A673 (cell line): ENCODE results near the gene TRPC6. TPM values are rescaled to one million over a fixed set of nuclear protein-coding genes. Genes with fewer than 3 reads are reported as not detected.

Source experiments
- BruUV-seq: library from RNA; stranded (reverse); fragments of 400-500 nt; replicated peaks from 2 replicates; lab custom pipeline; 2021; lab: Mats Ljungman, UMichigan
- CTCF ChIA-PET: fragments of 300-600 bp; sonication (Branson Sonifier 250); formaldehyde crosslinking; loops from one replicate; lab custom pipeline; 2022; ENCODE audit warnings: antibody characterized with exemption; lab: Charles Lee
- POLR2A ChIA-PET: fragments of 300-600 bp; sonication (Branson Sonifier 250); formaldehyde crosslinking; loops from one replicate; lab custom pipeline; 2022; ENCODE audit warnings: antibody characterized with exemption; ENCODE audit not compliant: low non-redundant PET; lab: Charles Lee
- DNase-seq: peaks from one replicate; pipeline ENCODE4 v3.0.0-alpha.2; 2015; ENCODE audit warnings: low spot score
- H3K27ac ChIP-seq: fragments of 200-600 bp; sonication (generic); 2 replicates; pipeline ENCODE4 v1.5.1; 2016; ENCODE audit warnings: mixed run types, low read depth, mild to moderate bottlenecking, mixed read lengths, antibody characterized with exemption, low read length; ENCODE audit not compliant: poor library complexity, severe bottlenecking
- H3K27me3 ChIP-seq: fragments of 200-600 bp; sonication (generic); replicated peaks from 2 replicates; pipeline ENCODE4 v1.6.1; 2017; ENCODE audit warnings: mixed run types, low read depth, mild to moderate bottlenecking, mixed read lengths, antibody characterized with exemption, low read length; ENCODE audit not compliant: insufficient read depth, poor library complexity
- H3K36me3 ChIP-seq: fragments of 200-600 bp; sonication (generic); 2 replicates; pipeline ENCODE4 v1.6.1; 2016; ENCODE audit warnings: mixed run types, mild to moderate bottlenecking, mixed read lengths, antibody characterized with exemption, low read length; ENCODE audit not compliant: insufficient read depth, poor library complexity, severe bottlenecking
- H3K4me1 ChIP-seq: fragments of 200-600 bp; sonication (generic); 2 replicates; pipeline ENCODE4 v1.6.1; 2017; ENCODE audit warnings: mixed run types, mild to moderate bottlenecking, mixed read lengths, antibody characterized with exemption, low read length; ENCODE audit not compliant: insufficient read depth, poor library complexity, severe bottlenecking
- H3K4me3 ChIP-seq: fragments of 200-600 bp; sonication (generic); 2 replicates; pipeline ENCODE4 v1.5.1; 2016; ENCODE audit warnings: low read depth, mixed run types, mild to moderate bottlenecking, mixed read lengths, low read length; ENCODE audit not compliant: poor library complexity, severe bottlenecking
- H3K9me3 ChIP-seq: fragments of 200-600 bp; sonication (generic); 2 replicates; pipeline ENCODE4 v1.6.1; 2016; ENCODE audit warnings: mixed run types, low read depth, mild to moderate bottlenecking, mixed read lengths, antibody characterized with exemption, low read length; ENCODE audit not compliant: poor library complexity, severe bottlenecking
- EZH2 ChIP-seq: fragments of 200-600 bp; sonication (generic); IDR thresholded peaks from 2 replicates; pipeline ENCODE4 v1.6.1; 2017; ENCODE audit warnings: borderline replicate concordance, low read depth, mild to moderate bottlenecking, mixed read lengths, antibody characterized with exemption, low read length; ENCODE audit not compliant: poor library complexity, severe bottlenecking
- intact Hi-C: fragments of 100-400 bp; cut with micrococcal nuclease; formaldehyde crosslinking; loops from one replicate; pipeline ENCODE4 v1.10.0; 2022; ENCODE audit not compliant: unreplicated experiment
- total RNA-seq: library from RNA; stranded (reverse); gene quantifications from 2 replicates; pipeline ENCODE4 v1.2.3, GENCODE V29; 2021
- TF ChIP-seq, protein P1 (sequence below): fragments of 300-800, 200-600 bp; sonication (generic); conservative IDR thresholded peaks from 2 replicates; pipeline ENCODE4 v1.5.1; 2017; ENCODE audit warnings: low read depth, mild to moderate bottlenecking, antibody characterized with exemption, low read length, moderate library complexity, mixed read lengths

The TRPC6 gene
- total RNA-seq, 1 experiment from 2014 or later = not detected

DNA sequence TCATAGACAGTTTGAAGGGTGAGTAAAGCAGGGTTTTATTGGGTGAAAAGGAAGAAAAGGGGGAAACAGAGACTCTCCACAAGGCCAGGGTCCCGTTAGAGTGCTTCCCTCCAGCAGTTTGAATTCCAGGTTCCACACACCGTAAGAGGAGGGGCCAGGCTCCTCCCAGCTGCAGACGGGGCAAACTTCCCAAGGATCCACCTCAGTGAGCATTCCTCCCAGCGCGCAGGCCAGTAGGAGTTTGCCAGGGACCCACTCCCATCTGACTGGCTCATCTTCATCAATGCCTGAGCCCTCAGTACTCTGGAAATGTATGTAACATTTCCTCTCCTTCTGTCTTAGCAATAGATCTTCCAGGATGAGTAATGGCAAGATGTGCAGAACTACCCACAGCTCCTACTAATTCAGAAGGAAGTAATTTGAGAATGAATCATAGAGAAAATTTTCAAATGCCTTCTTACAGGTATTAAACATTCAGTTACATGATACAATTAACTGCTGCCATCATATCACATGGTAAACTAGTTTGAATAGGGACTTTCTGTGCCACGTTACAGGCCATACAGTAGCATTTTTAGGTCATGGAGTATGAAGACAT is 34.0 kb upstream of the TRPC6 start:
- H3K36me3 ChIP-seq = no peaks in the 10 kb centered on the region
- ChIA-PET CTCF (no interaction called here), POLR2A (no interaction called here)
- peaks cover 13% of the 10 kb centered on the region for H3K27me3 ChIP-seq
- no peaks in the 10 kb centered on the region for H3K4me1 ChIP-seq
- no peak overlapping the region for H3K4me3 ChIP-seq
- H3K27ac ChIP-seq = no peak overlapping the region
- no peak for DNase-seq
- TF ChIP-seq, protein P1, sequence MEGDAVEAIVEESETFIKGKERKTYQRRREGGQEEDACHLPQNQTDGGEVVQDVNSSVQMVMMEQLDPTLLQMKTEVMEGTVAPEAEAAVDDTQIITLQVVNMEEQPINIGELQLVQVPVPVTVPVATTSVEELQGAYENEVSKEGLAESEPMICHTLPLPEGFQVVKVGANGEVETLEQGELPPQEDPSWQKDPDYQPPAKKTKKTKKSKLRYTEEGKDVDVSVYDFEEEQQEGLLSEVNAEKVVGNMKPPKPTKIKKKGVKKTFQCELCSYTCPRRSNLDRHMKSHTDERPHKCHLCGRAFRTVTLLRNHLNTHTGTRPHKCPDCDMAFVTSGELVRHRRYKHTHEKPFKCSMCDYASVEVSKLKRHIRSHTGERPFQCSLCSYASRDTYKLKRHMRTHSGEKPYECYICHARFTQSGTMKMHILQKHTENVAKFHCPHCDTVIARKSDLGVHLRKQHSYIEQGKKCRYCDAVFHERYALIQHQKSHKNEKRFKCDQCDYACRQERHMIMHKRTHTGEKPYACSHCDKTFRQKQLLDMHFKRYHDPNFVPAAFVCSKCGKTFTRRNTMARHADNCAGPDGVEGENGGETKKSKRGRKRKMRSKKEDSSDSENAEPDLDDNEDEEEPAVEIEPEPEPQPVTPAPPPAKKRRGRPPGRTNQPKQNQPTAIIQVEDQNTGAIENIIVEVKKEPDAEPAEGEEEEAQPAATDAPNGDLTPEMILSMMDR = no peak
- TF ChIP-seq EZH2 = no peak
- BruUV-seq = no TSS peak
- intact Hi-C loops = no loop called here
- H3K9me3 ChIP-seq = no peaks in the 10 kb centered on the region

DNA sequence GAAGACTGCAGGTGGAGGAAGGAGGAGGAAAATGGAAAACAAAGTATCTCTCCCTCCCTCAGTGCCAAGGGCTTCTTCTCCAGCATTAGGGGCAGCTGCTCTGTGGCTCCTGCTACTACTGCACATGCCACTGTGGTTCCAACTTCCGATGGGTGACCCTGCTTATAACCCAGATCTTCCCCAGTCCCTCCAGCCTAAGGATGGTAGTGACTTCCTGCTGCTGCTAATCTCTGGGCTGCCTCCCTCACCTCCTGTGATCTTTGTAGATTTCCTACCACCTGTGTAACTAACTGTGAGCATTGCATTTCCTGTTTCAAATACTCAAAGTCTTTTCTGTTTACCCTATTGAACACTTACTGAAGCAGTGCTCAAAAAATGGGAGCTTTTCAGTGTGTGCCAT is 28.7 kb upstream of the TRPC6 start:
- Histone ChIP-seq H3K9me3 (no peaks in the 10 kb centered on the region), H3K27ac (no peak overlapping the region), H3K4me1 (no peaks in the 10 kb centered on the region), H3K4me3 (no peak overlapping the region), H3K27me3 (peaks cover 13% of the 10 kb centered on the region), H3K36me3 (no peaks in the 10 kb centered on the region)
- CTCF ChIA-PET = no interaction called here
- no TSS peak for BruUV-seq
- TF ChIP-seq, protein P1 = no peak
- TF ChIP-seq EZH2 = no peak
- intact Hi-C loops = no loop called here
- no peak for DNase-seq
- POLR2A ChIA-PET = no interaction called here

DNA sequence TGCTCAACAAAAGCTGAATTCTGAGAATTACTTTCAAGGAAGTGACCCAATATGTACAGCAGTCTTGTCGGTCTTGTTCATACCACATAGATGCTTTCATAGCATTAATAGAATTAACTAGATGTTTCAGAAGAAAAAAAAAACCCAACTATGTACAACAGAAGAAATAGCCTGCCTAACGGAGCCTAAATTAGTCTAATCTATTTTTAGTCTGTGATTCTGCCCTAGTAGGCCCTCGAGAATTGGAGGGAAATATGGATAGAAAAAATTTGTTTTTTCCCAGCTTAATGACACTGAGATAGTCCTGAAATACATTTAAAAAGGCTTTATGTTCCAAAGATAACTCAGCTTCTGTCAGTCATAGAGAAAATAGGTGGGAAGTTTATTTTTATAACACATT is 17.1 kb upstream of the TRPC6 start:
- ChIA-PET POLR2A (no interaction called here), CTCF (no interaction called here)
- no TSS peak for BruUV-seq
- no peak overlapping the region for H3K27ac ChIP-seq
- intact Hi-C loops = no loop called here
- DNase-seq = no peak
- no peaks in the 10 kb centered on the region for H3K36me3 ChIP-seq
- H3K9me3 ChIP-seq = no peaks in the 10 kb centered on the region
- H3K27me3 ChIP-seq = no peaks in the 10 kb centered on the region
- TF ChIP-seq, protein P1 = no peak
- no peak for TF ChIP-seq EZH2
- H3K4me1 ChIP-seq = no peaks in the 10 kb centered on the region
- no peak overlapping the region for H3K4me3 ChIP-seq
